HK-2 (cell line): Measurements from ENCODE around the gene SPOCK1.

ENCODE experiments used
- DNase-seq: peaks from one replicate; pipeline ENCODE4 v3.0.0-alpha.2; 2018; ENCODE audit not compliant: unreplicated experiment

Gene SPOCK1

GRCh38 chr5:137365126-137365865, 133.8 kb downstream of the SPOCK1 start:
- DNase-seq: no peak

DNA sequence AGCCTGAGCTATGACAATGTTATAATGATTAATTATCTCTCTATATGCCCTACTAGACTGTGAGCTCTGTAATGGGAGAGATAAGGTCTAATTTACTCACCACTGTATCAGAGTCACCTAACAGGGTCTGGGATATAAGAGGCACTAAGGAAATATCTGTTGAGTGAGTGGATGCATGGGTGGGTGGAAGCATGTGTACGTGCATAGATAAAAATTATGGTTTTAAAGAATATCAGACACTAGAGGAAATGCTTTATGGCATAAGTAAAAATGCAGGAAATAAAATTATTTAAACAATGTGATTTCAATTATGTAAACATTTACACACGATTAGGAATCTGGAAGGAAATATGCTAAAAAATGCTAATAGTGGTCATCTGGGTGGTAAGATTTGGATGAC, 137.8 kb downstream of the SPOCK1 start:
- no peak for DNase-seq

DNA sequence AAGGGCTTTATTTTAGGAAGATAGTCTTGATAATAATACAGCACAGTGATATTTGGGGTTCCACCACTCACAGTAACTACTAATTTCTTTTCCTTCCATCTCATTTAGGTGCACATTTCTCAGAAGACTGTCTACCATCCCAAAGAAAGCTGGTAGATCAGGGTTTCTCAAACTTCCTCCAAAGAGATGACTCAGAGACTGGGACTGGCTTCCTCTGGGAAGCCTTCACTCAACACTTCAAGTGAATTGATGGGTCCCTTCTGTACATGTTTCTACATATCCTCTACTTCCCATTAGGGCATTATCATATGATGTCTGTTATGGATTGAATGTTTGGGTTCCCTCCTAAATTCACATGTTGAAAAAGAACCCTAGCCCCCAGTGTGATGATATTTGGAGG, 138.5 kb downstream of the SPOCK1 start:
- DNase-seq: no peak

GRCh38 chr5:137359941-137360340, 139.2 kb downstream of the SPOCK1 start:
- DNase-seq: no peak

- DNase-seq: no peak
Measured at GRCh38 chr5:137357436-137357835, 141.7 kb downstream of the SPOCK1 start.

- no peak for DNase-seq
Measured at GRCh38 chr5:137356127-137356526, 143.0 kb downstream of the SPOCK1 start.

DNA sequence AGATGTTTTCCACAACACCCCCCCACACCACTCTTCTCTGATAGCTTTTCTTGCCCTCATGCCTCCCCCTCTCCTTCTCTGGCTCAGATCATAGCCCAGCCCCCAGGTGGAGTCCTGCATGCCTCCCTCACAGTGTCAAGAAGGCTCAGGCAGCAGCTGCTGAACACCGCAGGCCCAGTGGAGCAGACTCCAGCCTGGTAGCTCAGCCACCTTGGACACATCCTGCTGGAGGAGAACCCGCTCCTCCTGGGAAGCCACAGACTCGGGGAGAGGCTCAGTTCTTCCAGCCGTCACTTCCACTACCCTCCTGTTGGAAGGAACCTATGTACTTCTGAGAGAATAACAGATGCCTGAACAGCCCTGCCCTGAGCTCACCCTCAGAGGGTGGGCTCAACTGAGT, 143.4 kb downstream of the SPOCK1 start:
- DNase-seq: no peak

- DNase-seq: no peak
Measured at GRCh38 chr5:137352095-137352494, 147.0 kb downstream of the SPOCK1 start.

GRCh38 chr5:137350791-137351190, 148.3 kb downstream of the SPOCK1 start:
- no peak for DNase-seq

DNA sequence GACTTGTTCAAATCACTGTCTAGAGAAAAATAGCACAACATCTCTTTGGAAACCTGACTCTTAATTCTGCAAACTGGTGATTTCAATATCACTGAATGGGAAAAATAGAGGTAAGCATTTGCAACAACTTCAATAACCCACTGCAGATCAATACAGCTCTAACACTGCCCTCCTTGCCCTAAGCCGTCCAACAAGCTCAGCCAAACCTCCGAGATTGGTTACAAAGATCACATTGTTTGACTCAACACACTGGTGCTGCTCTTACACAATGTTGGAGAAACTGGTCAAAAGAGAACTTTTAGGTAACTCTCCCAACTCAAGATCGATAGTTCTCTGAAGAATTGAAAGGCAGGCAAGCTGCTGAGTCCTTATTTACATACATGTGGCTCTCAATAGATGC, 150.4 kb downstream of the SPOCK1 start:
- no peak for DNase-seq

DNA sequence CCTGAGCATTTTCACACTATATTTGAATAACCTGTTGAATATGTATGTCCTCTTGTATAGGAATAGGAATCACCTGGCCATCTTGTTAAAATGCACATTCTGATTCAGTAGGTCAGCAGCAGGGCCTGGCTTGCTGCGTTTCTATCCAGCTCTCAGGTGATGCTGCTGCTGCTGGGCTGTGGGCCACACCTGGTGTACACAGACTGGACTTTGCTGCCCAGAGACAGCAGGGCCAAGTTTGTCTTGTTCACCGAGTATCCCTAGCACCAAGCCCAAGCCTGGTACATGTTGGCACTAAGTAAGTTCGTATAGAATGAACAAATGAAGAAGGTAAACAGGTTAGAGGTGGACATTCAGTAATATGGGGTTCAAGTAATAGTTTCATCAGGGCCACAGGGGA, 151.3 kb downstream of the SPOCK1 start:
- DNase-seq: no peak

DNA sequence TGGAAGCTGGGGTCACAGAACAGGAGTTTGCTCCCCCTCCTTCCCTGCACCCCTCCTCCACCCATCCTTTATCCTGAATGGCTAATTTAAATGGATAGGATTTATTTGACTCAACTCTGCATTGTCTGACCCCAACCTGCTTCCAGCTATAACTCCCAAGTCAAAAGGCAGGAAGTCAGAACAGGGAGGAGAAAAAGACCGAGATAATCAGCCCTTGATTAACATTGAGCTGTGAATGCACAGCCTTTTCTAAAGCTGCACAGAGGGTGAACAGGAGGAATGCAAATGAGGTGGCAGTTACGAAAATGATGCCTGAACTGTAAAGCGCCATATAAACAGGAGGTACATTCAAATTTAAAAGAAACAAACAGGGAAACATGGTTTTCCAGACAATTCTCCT, 152.8 kb downstream of the SPOCK1 start:
- no peak for DNase-seq

- no peak for DNase-seq
Measured at GRCh38 chr5:137345396-137345795, 153.7 kb downstream of the SPOCK1 start.

- peak; percentile 19 for DNase-seq
Measured at GRCh38 chr5:137344723-137345322, 154.3 kb downstream of the SPOCK1 start.

GRCh38 chr5:137344021-137344420, 155.1 kb downstream of the SPOCK1 start:
- no peak for DNase-seq

DNA sequence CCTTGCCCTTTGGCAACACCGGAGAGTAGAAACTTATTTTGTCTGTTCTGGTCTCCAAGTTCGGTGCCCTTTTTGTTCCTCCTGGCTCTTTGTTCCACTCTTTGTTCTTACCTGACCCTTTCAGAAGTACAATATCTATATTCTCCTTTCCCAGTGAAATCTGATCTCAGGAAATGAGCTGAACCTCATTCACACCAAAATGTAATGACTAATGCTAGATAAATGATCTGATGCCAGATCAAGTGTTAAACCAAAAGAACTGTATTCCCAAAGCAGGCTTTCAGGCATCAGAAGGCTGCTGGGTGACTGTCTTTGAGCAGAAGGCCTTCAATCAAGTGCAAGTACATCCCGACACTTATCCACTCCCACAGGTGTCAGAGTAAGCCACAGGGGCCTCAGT, 156.4 kb downstream of the SPOCK1 start:
- DNase-seq: no peak

GRCh38 chr5:137341831-137342230, 157.3 kb downstream of the SPOCK1 start:
- DNase-seq: no peak

GRCh38 chr5:137340881-137341280, 158.2 kb downstream of the SPOCK1 start:
- no peak for DNase-seq

DNA sequence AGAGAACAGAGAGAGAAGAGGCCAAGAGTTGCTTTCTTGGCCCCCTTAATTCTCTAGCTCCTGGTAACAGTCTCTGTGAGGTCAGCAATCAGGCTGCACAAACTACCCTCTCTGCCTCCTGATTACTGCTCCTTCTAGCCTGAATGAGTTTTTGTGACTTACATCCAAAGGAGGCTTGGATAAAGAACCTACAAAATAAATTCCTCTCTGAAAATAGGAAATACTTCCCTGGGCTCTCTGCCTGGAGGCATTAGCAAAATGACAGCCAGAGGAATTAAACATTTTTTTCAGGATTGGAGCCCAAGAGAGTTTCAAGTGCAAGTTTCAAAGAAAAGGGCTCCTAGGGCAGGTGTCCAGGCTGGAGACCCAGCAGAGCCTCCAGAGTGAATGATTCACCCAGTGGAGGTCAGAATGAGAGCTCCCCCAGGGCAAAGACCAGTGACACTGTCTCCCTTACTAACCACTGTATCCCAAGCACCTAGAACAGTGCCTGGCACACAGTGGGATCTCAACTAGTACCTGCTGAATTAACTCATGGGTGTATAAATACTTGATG, 162.5 kb downstream of the SPOCK1 start:
- no peak for DNase-seq

- no peak for DNase-seq
Measured at GRCh38 chr5:137336161-137336560, 163.0 kb downstream of the SPOCK1 start.

GRCh38 chr5:137335493-137335892, 163.6 kb downstream of the SPOCK1 start:
- DNase-seq: no peak

GRCh38 chr5:137333928-137334327, 165.2 kb downstream of the SPOCK1 start:
- DNase-seq: no peak

GRCh38 chr5:137333475-137333874, 165.7 kb downstream of the SPOCK1 start:
- no peak for DNase-seq
